Activated naive CD8-positive, alpha-beta T cell treated with anti-CD3 and anti-CD28 coated beads, Interleukin-2, amount 50 U/mL, for 24 hours (primary cell): Measurements from ENCODE around the gene UPF3A.

Source experiments
- ATAC-seq: fragments of 150-1000 bp; cut with Tn5 transposase; one replicate; pipeline ENCODE4 v1.10.0; 2021
- DNase-seq: peaks from one replicate; pipeline ENCODE4 v3.0.0; 2021
- H3K27ac Mint-ChIP-seq: one replicate; pipeline ENCODE4 v1.8.0; 2021; ENCODE audit warnings: mild to moderate bottlenecking, mixed read lengths
- H3K27me3 Mint-ChIP-seq: one replicate; pipeline ENCODE4 v1.8.0; 2021; ENCODE audit warnings: mixed read lengths
- H3K36me3 Mint-ChIP-seq: one replicate; pipeline ENCODE4 v1.8.0; 2021; ENCODE audit warnings: low read depth, mixed read lengths
- H3K4me1 Mint-ChIP-seq: one replicate; pipeline ENCODE4 v1.8.0; 2021; ENCODE audit warnings: mixed read lengths
- H3K4me3 Mint-ChIP-seq: one replicate; pipeline ENCODE4 v1.8.0; 2021; ENCODE audit warnings: mild to moderate bottlenecking, moderate library complexity, mixed read lengths
- H3K9me3 Mint-ChIP-seq: one replicate; pipeline ENCODE4 v1.8.0; 2021; ENCODE audit warnings: mixed read lengths

Gene UPF3A

GRCh38 chr13:114309086-114309485 is 27.7 kb downstream of the UPF3A start:
- H3K4me1 Mint-ChIP-seq: peaks cover 15% of the 10 kb centered on the region
- no peaks in the 10 kb centered on the region for H3K27me3 Mint-ChIP-seq
- ATAC-seq: no peak
- H3K9me3 Mint-ChIP-seq: peaks cover 3% of the 10 kb centered on the region
- H3K4me3 Mint-ChIP-seq: no peak overlapping the region
- H3K27ac Mint-ChIP-seq: no peak overlapping the region
- H3K36me3 Mint-ChIP-seq: peaks cover 14% of the 10 kb centered on the region
- no peak for DNase-seq

GRCh38 chr13:114309806-114310410 is 28.5 kb downstream of the UPF3A start:
- Mint-ChIP-seq H3K36me3 (peaks cover 12% of the 10 kb centered on the region), H3K4me1 (peaks cover 16% of the 10 kb centered on the region), H3K9me3 (peaks cover 3% of the 10 kb centered on the region), H3K4me3 (no peak overlapping the region), H3K27me3 (no peaks in the 10 kb centered on the region), H3K27ac (no peak overlapping the region)
- ATAC-seq (no peak), DNase-seq (no peak)

GRCh38 chr13:114310956-114311355 is 29.6 kb downstream of the UPF3A start:
- H3K4me1 Mint-ChIP-seq: peaks cover 25% of the 10 kb centered on the region
- no peaks in the 10 kb centered on the region for H3K27me3 Mint-ChIP-seq
- DNase-seq: no peak
- no peak overlapping the region for H3K4me3 Mint-ChIP-seq
- no peak overlapping the region for H3K27ac Mint-ChIP-seq
- H3K9me3 Mint-ChIP-seq: peaks cover 3% of the 10 kb centered on the region
- peaks cover 19% of the 10 kb centered on the region for H3K36me3 Mint-ChIP-seq
- ATAC-seq: no peak

GRCh38 chr13:114311387-114311786 is 30.0 kb downstream of the UPF3A start:
- H3K9me3 Mint-ChIP-seq: peaks cover 3% of the 10 kb centered on the region
- H3K4me3 Mint-ChIP-seq: no peak overlapping the region
- no peak overlapping the region for H3K27ac Mint-ChIP-seq
- peaks cover 28% of the 10 kb centered on the region for H3K4me1 Mint-ChIP-seq
- peaks cover 17% of the 10 kb centered on the region for H3K36me3 Mint-ChIP-seq
- ATAC-seq (no peak), DNase-seq (no peak)
- no peaks in the 10 kb centered on the region for H3K27me3 Mint-ChIP-seq

- Mint-ChIP-seq H3K9me3 (peaks cover 3% of the 10 kb centered on the region), H3K27ac (no peak overlapping the region), H3K36me3 (peaks cover 15% of the 10 kb centered on the region), H3K4me3 (no peak overlapping the region), H3K27me3 (no peaks in the 10 kb centered on the region), H3K4me1 (peaks cover 33% of the 10 kb centered on the region)
- DNase-seq: no peak
- no peak for ATAC-seq
These were observed 30.5 kb downstream of the UPF3A start for GRCh38 chr13:114311908-114312307.

- ATAC-seq: peak; percentile 24
- Mint-ChIP-seq H3K36me3 (peaks cover 19% of the 10 kb centered on the region), H3K27ac (peak overlapping the region; percentile 96), H3K4me1 (peaks cover 43% of the 10 kb centered on the region), H3K9me3 (peaks cover 3% of the 10 kb centered on the region), H3K27me3 (no peaks in the 10 kb centered on the region), H3K4me3 (peak overlapping the region; percentile 85)
- peak; percentile 41 for DNase-seq
These were observed 31.9 kb downstream of the UPF3A start for GRCh38 chr13:114313061-114313860.

GRCh38 chr13:114314074-114314912 is 32.9 kb downstream of the UPF3A start, which contains the start of gene CHAMP1:
TSS of gene CHAMP1 (plus strand) at chr13:114314503. CDS start at chr13:114323843, 9,340 bp downstream.
- Mint-ChIP-seq H3K27ac (peak within 1 kb of the TSS; percentile 96), H3K27me3 (no peaks in the 10 kb centered on the region), H3K36me3 (peaks cover 21% of the 10 kb centered on the region), H3K4me1 (peaks cover 52% of the 10 kb centered on the region), H3K4me3 (peak within 1 kb of the TSS; percentile 91), H3K9me3 (peaks cover 3% of the 10 kb centered on the region)
- DNase-seq (peak; percentile 95), ATAC-seq (peak; percentile 86)

GRCh38 chr13:114315074-114315785 is 33.8 kb downstream of the UPF3A start:
- DNase-seq (no peak), ATAC-seq (no peak)
- Mint-ChIP-seq H3K27ac (peak overlapping the region; percentile 85), H3K4me1 (peaks cover 59% of the 10 kb centered on the region), H3K27me3 (no peaks in the 10 kb centered on the region), H3K36me3 (peaks cover 25% of the 10 kb centered on the region), H3K9me3 (peaks cover 3% of the 10 kb centered on the region), H3K4me3 (peak overlapping the region; percentile 91)

- ATAC-seq (no peak), DNase-seq (no peak)
- peak overlapping the region; percentile 23 for H3K27ac Mint-ChIP-seq
- H3K9me3 Mint-ChIP-seq: no peaks in the 10 kb centered on the region
- peaks cover 51% of the 10 kb centered on the region for H3K4me1 Mint-ChIP-seq
- no peaks in the 10 kb centered on the region for H3K27me3 Mint-ChIP-seq
- H3K36me3 Mint-ChIP-seq: peaks cover 47% of the 10 kb centered on the region
- H3K4me3 Mint-ChIP-seq: no peak overlapping the region
These were observed 37.2 kb downstream of the UPF3A start for GRCh38 chr13:114318624-114319023.

GRCh38 chr13:114319441-114319913 is 38.1 kb downstream of the UPF3A start:
- Mint-ChIP-seq H3K4me3 (no peak overlapping the region), H3K9me3 (no peaks in the 10 kb centered on the region), H3K27me3 (no peaks in the 10 kb centered on the region), H3K36me3 (peaks cover 56% of the 10 kb centered on the region), H3K27ac (peak overlapping the region; percentile 58), H3K4me1 (peaks cover 55% of the 10 kb centered on the region)
- DNase-seq: no peak
- ATAC-seq: no peak

GRCh38 chr13:114320065-114320464 is 38.7 kb downstream of the UPF3A start:
- H3K27ac Mint-ChIP-seq: peak overlapping the region; percentile 12
- H3K9me3 Mint-ChIP-seq: no peaks in the 10 kb centered on the region
- H3K4me3 Mint-ChIP-seq: no peak overlapping the region
- peaks cover 54% of the 10 kb centered on the region for H3K4me1 Mint-ChIP-seq
- peaks cover 56% of the 10 kb centered on the region for H3K36me3 Mint-ChIP-seq
- ATAC-seq: no peak
- H3K27me3 Mint-ChIP-seq: no peaks in the 10 kb centered on the region
- DNase-seq: no peak

GRCh38 chr13:114321256-114321655 is 39.9 kb downstream of the UPF3A start:
- Mint-ChIP-seq H3K4me1 (peaks cover 55% of the 10 kb centered on the region), H3K27ac (no peak overlapping the region), H3K4me3 (no peak overlapping the region), H3K9me3 (no peaks in the 10 kb centered on the region), H3K36me3 (peaks cover 59% of the 10 kb centered on the region), H3K27me3 (no peaks in the 10 kb centered on the region)
- ATAC-seq: no peak
- DNase-seq: no peak

- no peak for DNase-seq
- Mint-ChIP-seq H3K27ac (no peak overlapping the region), H3K9me3 (no peaks in the 10 kb centered on the region), H3K27me3 (no peaks in the 10 kb centered on the region), H3K36me3 (peaks cover 67% of the 10 kb centered on the region), H3K4me1 (peaks cover 44% of the 10 kb centered on the region), H3K4me3 (no peak overlapping the region)
- ATAC-seq: no peak
These were observed 41.9 kb downstream of the UPF3A start for GRCh38 chr13:114323349-114323748.

- Mint-ChIP-seq H3K36me3 (peaks cover 67% of the 10 kb centered on the region), H3K4me1 (peaks cover 35% of the 10 kb centered on the region), H3K27ac (peak overlapping the region; percentile 14), H3K4me3 (no peak overlapping the region), H3K27me3 (no peaks in the 10 kb centered on the region), H3K9me3 (no peaks in the 10 kb centered on the region)
- ATAC-seq (peak; percentile 33), DNase-seq (no peak)
These were observed 42.9 kb downstream of the UPF3A start for GRCh38 chr13:114324334-114324733.
